ENCODE results near the gene BZW2. TPM values are rescaled to one million over a fixed set of nuclear protein-coding genes. Genes with fewer than 3 reads are reported as not detected.
"Not testable (repeated sequence)": the region's sequence is repeated elsewhere in the genome, so short reads cannot be mapped to it uniquely, and the experiment has no call there.

The BZW2 gene
- total and polyA plus RNA-seq, 7 donors, result 83.7 to 163 (median 133) TPM

GRCh38 chr7:16657656-16658279 lies 11.8 kb downstream of the BZW2 start:
- intact Hi-C loops (cut with DNase I), result no loop called here
- H3K4me3 ChIP-seq, result no peak overlapping the region
- 38 to 60% (median 41%) methylated on average over 4 of the region's 4 CpGs for WGBS, 3 donors
- no peaks in the 10 kb centered on the region for H3K27me3 ChIP-seq (ENCODE audit: insufficient read depth in 3 of 3, low read length in 2 of 3)
- peak; percentile 30 to 59 for DNase-seq
- H3K27ac ChIP-seq, result peak overlapping the region; percentile 56
- peaks cover 64% of the 10 kb centered on the region for H3K4me1 ChIP-seq
- H3K9me3 ChIP-seq, result no peaks in the 10 kb centered on the region
- peak; percentile 17 for TF ChIP-seq CTCF (IDR thresholded peaks at IDR 0.05)
- H3K36me3 ChIP-seq (ENCODE audit: insufficient read depth in 1 of 2, low read depth in 1 of 2), result no peaks in the 10 kb centered on the region
- ATAC-seq, result peak in 3 of 4 donors; percentile 63 to 71 (median 68)

- peaks cover 74% of the 10 kb centered on the region for H3K4me1 ChIP-seq
- intact Hi-C loops (cut with DNase I); H3K36me3 ChIP-seq (ENCODE audit: insufficient read depth in 1 of 2, low read depth in 1 of 2); H3K9me3 ChIP-seq; ATAC-seq; DNase-seq; H3K27me3 ChIP-seq (ENCODE audit: insufficient read depth in 3 of 3, low read length in 2 of 3); H3K4me3 ChIP-seq: not testable (repeated sequence)
- WGBS, 3 donors, result 80 to 88% (median 87%) methylated on average over 8 of the region's 8 CpGs
- peak overlapping the region; percentile 82 for H3K27ac ChIP-seq
Measured at GRCh38 chr7:16659854-16660497, 14.0 kb downstream of the BZW2 start.

GRCh38 chr7:16660702-16661464 lies 14.9 kb downstream of the BZW2 start:
- peaks cover 0 to 5% of the 10 kb centered on the region in 2 donors for H3K36me3 ChIP-seq (ENCODE audit: insufficient read depth in 1 of 2, low read depth in 1 of 2)
- TF ChIP-seq CTCF (IDR thresholded peaks at IDR 0.05), result no peak
- intact Hi-C loops (cut with DNase I), result no loop called here
- peak overlapping the region; percentile 41 for H3K4me3 ChIP-seq
- no peaks in the 10 kb centered on the region for H3K27me3 ChIP-seq (ENCODE audit: insufficient read depth in 3 of 3, low read length in 2 of 3)
- ATAC-seq, result peak; percentile 81 to 91 (median 86)
- 49 to 66% (median 53%) methylated on average over 5 of the region's 5 CpGs for WGBS, 3 donors
- no peak for DNase-seq
- peak overlapping the region; percentile 82 for H3K27ac ChIP-seq
- no peaks in the 10 kb centered on the region for H3K9me3 ChIP-seq
- peaks cover 65% of the 10 kb centered on the region for H3K4me1 ChIP-seq

- Histone ChIP-seq H3K27ac (peak overlapping the region; percentile 82), H3K36me3 (ENCODE audit: insufficient read depth in 1 of 2, low read depth in 1 of 2) (peaks cover 0 to 14% of the 10 kb centered on the region in 2 donors), H3K4me3 (peak overlapping the region; percentile 41), H3K27me3 (ENCODE audit: insufficient read depth in 3 of 3, low read length in 2 of 3) (no peaks in the 10 kb centered on the region), H3K4me1 (peaks cover 61% of the 10 kb centered on the region), H3K9me3 (no peaks in the 10 kb centered on the region)
- intact Hi-C loops (cut with DNase I), result no loop called here
- ATAC-seq, result peak; percentile 67 to 89 (median 87)
- WGBS, 3 donors, result 21 to 34% (median 27%) methylated on average over 1 of the region's 1 CpG
- no peak for DNase-seq
- no peak for TF ChIP-seq CTCF (IDR thresholded peaks at IDR 0.05)
Measured at GRCh38 chr7:16661924-16662323, 15.9 kb downstream of the BZW2 start.

- WGBS, 3 donors, result 49 to 83% (median 64%) methylated on average over 3 of the region's 3 CpGs
- Histone ChIP-seq H3K4me3 (no peak overlapping the region), H3K27me3 (ENCODE audit: insufficient read depth in 3 of 3, low read length in 2 of 3) (no peaks in the 10 kb centered on the region), H3K36me3 (ENCODE audit: insufficient read depth in 1 of 2, low read depth in 1 of 2) (peaks cover 0 to 14% of the 10 kb centered on the region in 2 donors), H3K9me3 (no peaks in the 10 kb centered on the region), H3K27ac (peak overlapping the region; percentile 70), H3K4me1 (peaks cover 57% of the 10 kb centered on the region)
- DNase-seq, result no peak
- peak in 2 of 4 donors; percentile 13 to 36 for ATAC-seq
- no peak for TF ChIP-seq CTCF (IDR thresholded peaks at IDR 0.05)
- intact Hi-C loops (cut with DNase I), result no loop called here
Measured at GRCh38 chr7:16667355-16667754, 21.4 kb downstream of the BZW2 start.
